K562 (cell line): ENCODE results near the gene ANK3. TPM values are rescaled to one million over a fixed set of nuclear protein-coding genes. Genes with fewer than 3 reads are reported as not detected.

Source experiments
- ARID1B ChIP-seq: fragments of 450-650 bp; IDR thresholded peaks from 2 replicates; pipeline ENCODE4 v1.6.1; 2016; ENCODE audit warnings: antibody characterized with exemption, mild to moderate bottlenecking, inconsistent platforms
- ATF2 ChIP-seq: sonication (generic); formaldehyde crosslinking; IDR thresholded peaks from 2 replicates; pipeline ENCODE4 v1.8.1; 2022; ENCODE audit warnings: missing genetic modification reagents
- C11orf30 ChIP-seq: fragments of 450-650 bp; IDR thresholded peaks from 2 replicates; pipeline ENCODE4 v1.6.1; 2016; ENCODE audit warnings: low read depth, mild to moderate bottlenecking
- CBFA2T3 ChIP-seq: fragments of 450-650 bp; IDR thresholded peaks from 2 replicates; pipeline ENCODE4 v1.6.1; 2017
- CBX2 ChIP-seq: fragments of 200-600 bp; sonication (generic); IDR thresholded peaks from one replicate; pipeline ENCODE4 v1.6.1; 2012; ENCODE audit warnings: mild to moderate bottlenecking, low read length, inconsistent platforms; ENCODE audit not compliant: insufficient read depth, poor library complexity, severe bottlenecking
- CTBP1 ChIP-seq: fragments of 450-650 bp; IDR thresholded peaks from 2 replicates; pipeline ENCODE4 v1.6.1; 2016; ENCODE audit warnings: borderline replicate concordance
- DPF2 ChIP-seq: fragments of 450-650 bp; IDR thresholded peaks from 2 replicates; pipeline ENCODE4 v1.6.1; 2016
- E2F1 ChIP-seq: sonication (generic); formaldehyde crosslinking; IDR thresholded peaks from 2 replicates; pipeline ENCODE4 v1.8.1; 2023; ENCODE audit warnings: mild to moderate bottlenecking, missing genetic modification reagents, moderate library complexity
- HMGXB4 ChIP-seq: sonication (generic); formaldehyde crosslinking; IDR thresholded peaks from 2 replicates; pipeline ENCODE4 v1.8.1; 2023; ENCODE audit warnings: mild to moderate bottlenecking, missing genetic modification reagents
- LCOR ChIP-seq: sonication (generic); formaldehyde crosslinking; IDR thresholded peaks from 2 replicates; pipeline ENCODE4 v1.8.0; 2022; ENCODE audit warnings: mild to moderate bottlenecking, missing genetic modification reagents
- POLR2A ChIP-seq: fragments of 450-650 bp; conservative IDR thresholded peaks from 2 replicates; pipeline ENCODE4 v1.6.1; 2016
- SAP30 ChIP-seq: fragments of 200-600 bp; sonication (generic); IDR thresholded peaks from 2 replicates; pipeline ENCODE4 v1.6.1; 2012; ENCODE audit warnings: borderline replicate concordance, low read depth, mild to moderate bottlenecking, moderate library complexity, low read length, control low read depth, inconsistent platforms; ENCODE audit not compliant: insufficient read depth, poor library complexity, severe bottlenecking
- USF1 ChIP-seq: sonication (generic); formaldehyde crosslinking; IDR thresholded peaks from 2 replicates; pipeline ENCODE4 v1.9.0; 2022; ENCODE audit warnings: mild to moderate bottlenecking, missing genetic modification reagents
- ZEB2 ChIP-seq: fragments of 450-650 bp; IDR thresholded peaks from 2 replicates; pipeline ENCODE4 v1.6.1; 2016
- ZNF239 ChIP-seq: fragments of 250-450 bp; sonication (Bioruptor Pico); IDR thresholded peaks from 2 replicates; pipeline ENCODE4 v1.4.0; 2020; ENCODE audit warnings: mild to moderate bottlenecking
- ZNF395 ChIP-seq: fragments of 200-800 bp; sonication (Bioruptor generic); IDR thresholded peaks from 2 replicates; pipeline ENCODE4 v1.6.1; 2017; ENCODE audit warnings: missing genetic modification characterization, missing compliant biosample characterization
- ZNF512 ChIP-seq: IDR thresholded peaks from 2 replicates; pipeline ENCODE4 v1.6.1; 2016; ENCODE audit warnings: missing genetic modification characterization, missing compliant biosample characterization
- ZNF696 ChIP-seq: fragments of 250-450 bp; sonication (Bioruptor Pico); conservative IDR thresholded peaks from 2 replicates; pipeline ENCODE4 v1.4.0; 2020; ENCODE audit warnings: mild to moderate bottlenecking, moderate library complexity
- ZNF830 ChIP-seq: fragments of 250-450 bp; sonication (Bioruptor Pico); IDR thresholded peaks from 2 replicates; pipeline ENCODE4 v1.5.0; 2021; ENCODE audit warnings: mild to moderate bottlenecking
- polyA plus RNA-seq, 8 experiments: library from polyadenylated mRNA; depleted of rRNA in 4 of 8; stranded (reverse) in 5 of 8; unstranded in 3 of 8; fragments of >200 nt; fragmentation: Nextera tagmentation in 2 of 8; fragmentation: Illumina TruSeq in 1 of 8; extraction: Ambion mirVana in 2 of 8; extraction: Trizol in 1 of 8; gene quantifications; 2 replicates each; pipeline versions ENCODE4 v1.2.1 to v1.2.3, GENCODE V29; 2011 to 2014; ENCODE audit warnings: inconsistent platforms in 1 of 8, missing spikeins in 1 of 8
- total RNA-seq, 7 experiments: library from RNA; depleted of rRNA in 6 of 7; stranded (reverse); fragments of >200 nt in 6 of 7; fragmentation: Illumina TruSeq in 2 of 7; extraction: Trizol in 2 of 7; gene quantifications; 2 replicates each; pipeline versions ENCODE4 v1.2.1 to v1.2.3, GENCODE V29; 2011 to 2021; ENCODE audit warnings: low replicate concordance in 1 of 7

Gene ANK3
- total and polyA plus RNA-seq, 9 of the 15 experiments (the other 6 are each of a cell fraction or from before 2014, with no cell fraction given): 10.0 to 32.3 (median 17.9) TPM

GRCh38 chr10:60427148-60427547 is 37.5 kb upstream of the ANK3 start (continued):
- TF ChIP-seq HMGXB4 (CRISPR knock-in tag) (no peak), ZNF696 (CRISPR knock-in tag) (no peak), ZEB2 (no peak), ZNF512 (tag) (no peak), ZNF395 (0 out of 2 replicates have a peak, but pooled peaks have one; percentile 37), E2F1 (CRISPR knock-in tag) (no peak), POLR2A (no peak), CBFA2T3 (no peak), SAP30 (no peak), C11orf30 (no peak), LCOR (CRISPR knock-in tag) (no peak), ARID1B (no peak), ATF2 (CRISPR knock-in tag) (no peak), ZNF830 (no peak), CBX2 (no peak), DPF2 (no peak), ZNF239 (no peak), USF1 (CRISPR knock-in tag) (no peak), CTBP1 (0 out of 2 replicates have a peak, but pooled peaks have one; percentile 22)
